ENCODE data around the gene PPP1R9A.

- no peak for TF ChIP-seq CTCF (conservative IDR thresholded peaks at IDR 0.05; ENCODE audit: low read length)
- no peak for TF ChIP-seq EZH2phosphoT487 (IDR thresholded peaks at IDR 0.05; ENCODE audit: borderline replicate concordance)
Observed at GRCh38 chr7:95097291-95097690, 189.9 kb downstream of the PPP1R9A start.
